Right lobe of liver (tissue), 6 donors: Measurements from ENCODE around the gene NVL. TPM values are rescaled to one million over a fixed set of nuclear protein-coding genes. Genes with fewer than 3 reads are reported as not detected.

Source experiments
- ATAC-seq, 4 donors: fragments of 200-7000 bp; cut with Tn5 transposase; one replicate each; pipeline ENCODE4 v1.9.1; 2020; ENCODE audit warnings: mild to moderate bottlenecking in 4 of 4, moderate library complexity in 4 of 4
- DNase-seq, 3 donors: peaks; one replicate each; pipeline ENCODE4 v3.0.0-alpha.2; 2020
- H3K27ac ChIP-seq, 3 donors: fragments of 200-600 bp; one replicate each; pipeline ENCODE4 v1.8.0; 2022
- H3K27me3 ChIP-seq, 2 donors: fragments of 200-600 bp; one replicate each; pipeline ENCODE4 v1.8.0; 2022
- H3K36me3 ChIP-seq, 4 donors: fragments of 200-600 bp; sonication (generic) in 1 of 4; one replicate each; pipeline versions ENCODE4 v1.5.1 to v1.8.0; 2017 to 2022; ENCODE audit warnings: control low read depth in 1 of 4
- H3K4me1 ChIP-seq, 4 donors: fragments of 200-600 bp; sonication (generic) in 1 of 4; one replicate each; pipeline versions ENCODE4 v1.5.1 to v1.8.0; 2017 to 2022; ENCODE audit warnings: control low read depth in 1 of 4
- H3K4me3 ChIP-seq, 3 donors: fragments of 200-600 bp; one replicate each; pipeline ENCODE4 v1.8.0; 2022
- H3K9me3 ChIP-seq, 4 donors: fragments of 200-600 bp; sonication (generic) in 1 of 4; one replicate each; pipeline versions ENCODE4 v1.5.1 to v1.8.0; 2017 to 2022; ENCODE audit warnings: control low read depth in 1 of 4
- CTCF ChIP-seq, 4 donors: fragments of 200-600 bp in 3 of 4; fragments of 450-650 bp in 1 of 4; IDR thresholded peaks; one replicate each; pipeline versions ENCODE4 v1.5.1 to v1.8.0; 2016 to 2022; ENCODE audit warnings: antibody characterized with exemption in 4 of 4, mild to moderate bottlenecking in 2 of 4
- POLR2A ChIP-seq: fragments of 450-650 bp; IDR thresholded peaks from one replicate; pipeline ENCODE4 v1.6.1; 2017; ENCODE audit warnings: antibody characterized with exemption, mild to moderate bottlenecking
- whole genome bisulfite sequencing: methylation state at CpG from one replicate; pipeline ENCODE4 v1.1.6; 2018; ENCODE audit warnings: low coverage, low lambda C conversion rate; ENCODE audit not compliant: insufficient coverage; ENCODE audit errors: missing lambda C conversion rate; 5-methylcytosine and 5-hydroxymethylcytosine counted together
- intact Hi-C, 2 donors: fragments of 100-400 bp; cut with DNase I; formaldehyde crosslinking; loops; one replicate each; pipeline versions ENCODE4 v1.11.2 to v1.14.1; 2022
- total RNA-seq, 6 experiments: library from RNA; depleted of rRNA in 2 of 6; stranded (reverse); fragments of >200 nt in 2 of 6; fragmentation: NEBNext Ultra II Directional in 3 of 6; extraction: Animal tissue kit (Norgen Biotek cat#: 25700) in 3 of 6; gene quantifications; one replicate each; pipeline versions ENCODE4 v1.1.0 to v1.2.4, GENCODE V29; 2016 to 2023
- donor health status: DM: no; HTN: yes; CAD: no.
- donor health status: DM: no; HTN: no; CAD: no.
- donor health status: DM: no; HTN: no; CAD: no.
- donor health status: DM: no; HTN: yes; CAD: no.
- donor health status: DM: no; HTN: yes; CAD: no.

NVL gene
- total RNA-seq, 6 experiments from 2014 or later: 4.5 to 8.9 (median 6.8) TPM

GRCh38 chr1:224298346-224299330, 31.3 kb downstream of the NVL start:
- Histone ChIP-seq H3K27me3 (no peaks in the 10 kb centered on the region), H3K9me3 (no peaks in the 10 kb centered on the region), H3K4me1 (no peaks in the 10 kb centered on the region), H3K27ac (no peak overlapping the region), H3K36me3 (peaks cover 0 to 92% (median 28%) of the 10 kb centered on the region in 4 donors), H3K4me3 (no peak overlapping the region)
- TF ChIP-seq CTCF (IDR thresholded peaks at IDR 0.05) (no peak), POLR2A (no peak)
- DNase-seq (no peak), ATAC-seq (no peak)
- WGBS: 88% methylated on average over 8 of the region's 8 CpGs
- intact Hi-C loops: no loop called here

GRCh38 chr1:224294775-224295174, 35.2 kb downstream of the NVL start:
- ATAC-seq (no peak), DNase-seq (no peak)
- no peak overlapping the region for H3K4me3 ChIP-seq
- H3K27me3 ChIP-seq: no peaks in the 10 kb centered on the region
- H3K27ac ChIP-seq: no peak overlapping the region
- no peaks in the 10 kb centered on the region for H3K9me3 ChIP-seq
- TF ChIP-seq POLR2A (no peak), CTCF (IDR thresholded peaks at IDR 0.05) (no peak)
- intact Hi-C loops: no loop called here
- WGBS: 89% methylated on average over 1 of the region's 1 CpG
- peaks cover 0 to 66% (median 18%) of the 10 kb centered on the region in 4 donors for H3K36me3 ChIP-seq
- H3K4me1 ChIP-seq: no peaks in the 10 kb centered on the region

GRCh38 chr1:224292419-224292818, 37.6 kb downstream of the NVL start:
- TF ChIP-seq POLR2A (no peak), CTCF (IDR thresholded peaks at IDR 0.05) (no peak)
- Histone ChIP-seq H3K36me3 (peaks cover 0 to 66% (median 20%) of the 10 kb centered on the region in 4 donors), H3K4me3 (no peak overlapping the region), H3K27me3 (no peaks in the 10 kb centered on the region), H3K4me1 (no peaks in the 10 kb centered on the region), H3K9me3 (no peaks in the 10 kb centered on the region), H3K27ac (no peak overlapping the region)
- ATAC-seq (no peak), DNase-seq (no peak)
- 88% methylated on average over 3 of the region's 3 CpGs for WGBS
- intact Hi-C loops: no loop called here

- intact Hi-C loops: no loop called here
- TF ChIP-seq CTCF (IDR thresholded peaks at IDR 0.05): no peak
- no peak for TF ChIP-seq POLR2A
- Histone ChIP-seq H3K27me3 (no peaks in the 10 kb centered on the region), H3K9me3 (no peaks in the 10 kb centered on the region), H3K27ac (no peak overlapping the region), H3K4me1 (no peaks in the 10 kb centered on the region), H3K36me3 (peaks cover 0 to 54% (median 14%) of the 10 kb centered on the region in 4 donors), H3K4me3 (no peak overlapping the region)
- DNase-seq: no peak
- no peak for ATAC-seq
- 100% methylated on average over 1 of the region's 1 CpG for WGBS
These were observed 40.6 kb downstream of the NVL start for GRCh38 chr1:224289396-224289795.
